HG03060 (cell line): ENCODE measurements around the gene UVSSA.
"Not testable (repeated sequence)": the region's sequence is repeated elsewhere in the genome, so short reads cannot be mapped to it uniquely, and the experiment has no call there.

Experiments used
- ATAC-seq: cut with Tn5 transposase; IDR thresholded peaks from one replicate; pipeline ENCODE4 v1.9.1; 2021; ENCODE audit warnings: low read depth, moderate number of reproducible peaks; ENCODE audit not compliant: unreplicated experiment

The UVSSA gene

DNA sequence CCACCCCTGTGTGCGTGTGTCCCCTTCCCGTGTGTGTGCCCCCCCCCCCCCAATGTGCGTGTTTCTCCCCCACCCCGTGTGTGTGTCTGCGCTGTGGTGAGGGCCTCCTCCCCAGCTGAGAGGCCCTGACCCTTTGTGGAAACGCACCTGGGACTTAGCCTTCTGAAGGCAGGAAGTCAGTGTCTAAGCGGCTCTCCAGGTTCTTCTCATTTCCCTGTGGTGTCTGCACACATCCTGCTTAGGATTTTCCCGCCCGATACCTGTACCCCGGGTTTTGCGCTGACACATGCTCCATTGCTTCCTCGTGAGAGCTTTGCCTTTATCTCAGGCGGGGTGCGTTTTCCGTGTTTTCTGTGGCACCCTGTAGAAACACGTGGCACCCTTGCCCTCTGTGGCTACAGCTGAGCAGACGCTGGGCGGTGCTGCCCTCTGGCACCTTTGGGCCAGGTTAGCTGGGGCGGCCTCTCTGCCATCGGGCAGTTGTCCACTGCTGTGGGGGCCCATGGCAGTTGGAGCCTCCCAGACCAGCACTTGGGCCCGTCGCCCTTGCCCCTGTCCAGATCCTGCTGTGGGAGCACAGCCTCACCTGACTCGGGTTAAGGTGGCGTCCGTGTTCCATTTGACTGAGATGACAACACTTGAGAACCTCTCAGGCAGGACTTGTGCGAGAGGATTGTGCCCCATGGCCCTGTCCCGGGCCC, 31.0 kb upstream of the UVSSA start:
- no peak for ATAC-seq

DNA sequence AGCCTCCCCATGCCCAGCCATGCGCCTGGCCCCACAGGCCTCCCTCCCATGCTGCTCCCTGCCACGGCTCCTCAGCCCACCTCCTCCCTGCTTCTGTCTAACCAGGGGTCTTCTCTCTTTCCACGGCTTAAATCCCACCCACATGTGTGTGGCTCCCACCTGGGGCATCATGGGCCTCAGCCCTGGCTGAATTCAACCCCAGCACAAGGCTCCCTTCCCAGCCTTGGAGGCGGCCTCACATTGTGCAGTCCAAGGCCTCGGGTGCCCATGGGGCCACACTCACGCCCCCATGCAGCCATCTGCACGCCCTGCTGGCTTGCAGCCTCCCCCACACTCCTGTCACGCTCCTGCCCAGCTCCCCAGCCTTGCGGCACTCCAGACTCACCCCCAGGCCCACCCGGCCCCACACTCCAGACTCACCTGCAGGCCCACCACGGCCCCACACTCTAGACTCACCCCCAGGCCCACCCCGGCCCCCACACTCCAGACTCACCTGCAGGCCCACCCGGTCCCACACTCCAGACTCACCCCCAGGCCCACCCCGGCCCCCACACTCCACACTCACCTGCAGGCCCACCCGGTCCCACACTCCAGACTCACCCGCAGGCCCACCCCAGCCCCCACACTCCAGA, 30.4 kb upstream of the UVSSA start:
- ATAC-seq, result no peak

DNA sequence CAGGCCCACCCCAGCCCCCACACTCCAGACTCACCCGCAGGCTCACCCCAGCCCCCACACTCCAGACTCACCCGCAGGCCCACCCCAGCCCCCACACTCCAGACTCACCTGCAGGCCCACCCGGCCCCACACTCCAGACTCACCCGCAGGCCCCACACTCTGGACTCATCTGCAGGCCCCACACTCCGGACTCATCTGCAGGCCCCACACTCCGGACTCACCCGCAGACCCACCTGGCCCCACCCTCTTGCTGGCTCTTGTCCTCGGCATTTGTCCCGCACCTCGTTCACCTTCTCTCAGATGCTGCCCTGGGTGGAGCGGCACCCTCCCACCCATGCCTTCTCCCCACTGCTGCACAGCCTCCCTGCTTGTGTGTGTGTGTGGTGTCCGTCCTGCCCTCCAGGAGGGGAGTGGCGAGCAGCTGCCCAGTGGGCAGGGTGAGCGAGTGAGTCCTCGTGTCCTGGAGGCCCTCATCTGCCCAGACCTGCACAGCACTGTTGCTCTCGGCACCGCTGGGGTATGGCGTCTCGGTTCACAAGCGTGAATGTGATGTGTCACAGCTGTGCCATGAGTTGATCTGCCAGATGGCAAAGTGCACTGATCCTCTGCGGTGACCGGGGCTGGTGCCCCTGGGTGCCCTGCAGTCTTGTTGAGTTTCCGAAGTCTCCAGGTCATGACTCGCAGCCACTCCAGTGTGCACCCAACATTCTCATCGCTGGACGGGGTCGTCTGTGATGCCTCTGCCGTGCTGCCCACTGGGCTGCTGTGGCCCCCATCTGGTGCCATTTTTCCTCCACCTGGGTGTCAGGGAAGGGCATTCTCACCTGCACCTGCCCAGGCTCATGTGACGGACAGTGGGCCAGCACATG, 29.6 kb upstream of the UVSSA start:
- no peak for ATAC-seq

DNA sequence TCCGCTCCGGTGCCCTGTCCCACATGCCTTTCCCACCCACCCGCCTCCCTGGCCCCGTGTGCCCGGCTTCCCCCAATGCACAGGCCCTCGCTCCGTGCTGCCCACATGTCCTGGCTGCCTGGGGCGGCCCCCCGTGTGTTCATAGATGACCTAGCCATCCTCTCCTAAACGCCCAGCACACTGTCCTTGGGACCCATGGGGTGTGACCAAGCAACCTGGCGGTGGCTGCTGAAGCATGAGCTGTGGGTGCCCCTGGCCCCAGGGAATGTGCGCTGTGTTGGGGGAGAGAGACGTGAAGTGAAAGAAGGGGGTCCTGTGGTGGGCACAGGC, 29.0 kb upstream of the UVSSA start:
- ATAC-seq, result no peak

DNA sequence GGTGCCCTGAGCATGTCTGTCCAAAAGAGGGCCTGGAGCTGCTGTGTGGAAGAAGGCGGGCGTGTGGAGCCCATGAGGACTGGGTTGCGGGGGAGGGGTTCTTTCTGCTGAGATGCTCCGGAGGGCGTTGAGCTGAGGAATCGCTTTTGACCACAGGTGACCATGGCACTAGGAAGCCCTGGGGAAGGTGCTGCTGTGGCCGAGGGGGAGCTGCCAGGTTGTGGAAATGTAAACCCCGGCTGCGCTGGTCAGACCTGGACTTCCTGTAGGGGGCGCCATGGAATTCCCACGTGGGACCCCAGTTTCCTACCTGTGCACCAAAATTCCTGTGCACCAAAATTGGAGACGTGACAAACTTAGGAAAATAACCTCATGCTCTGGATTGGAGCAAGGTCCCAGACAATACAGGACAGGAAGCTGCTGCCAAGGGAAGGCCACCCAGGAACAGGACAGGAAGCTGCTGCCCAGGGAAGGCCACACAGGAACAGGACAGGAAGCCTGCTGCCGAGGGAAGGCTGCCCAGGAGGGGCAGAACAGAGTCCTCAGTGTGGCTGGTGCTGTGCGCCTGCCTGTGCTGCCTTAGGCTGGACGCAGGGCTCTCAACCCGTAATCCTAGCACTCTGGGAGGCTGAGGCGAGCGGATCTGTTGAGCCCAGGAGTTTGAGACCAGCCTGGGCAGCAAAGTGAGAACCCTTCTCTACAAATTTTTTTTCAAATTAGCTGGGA, 28.4 kb upstream of the UVSSA start:
- no peak for ATAC-seq

DNA sequence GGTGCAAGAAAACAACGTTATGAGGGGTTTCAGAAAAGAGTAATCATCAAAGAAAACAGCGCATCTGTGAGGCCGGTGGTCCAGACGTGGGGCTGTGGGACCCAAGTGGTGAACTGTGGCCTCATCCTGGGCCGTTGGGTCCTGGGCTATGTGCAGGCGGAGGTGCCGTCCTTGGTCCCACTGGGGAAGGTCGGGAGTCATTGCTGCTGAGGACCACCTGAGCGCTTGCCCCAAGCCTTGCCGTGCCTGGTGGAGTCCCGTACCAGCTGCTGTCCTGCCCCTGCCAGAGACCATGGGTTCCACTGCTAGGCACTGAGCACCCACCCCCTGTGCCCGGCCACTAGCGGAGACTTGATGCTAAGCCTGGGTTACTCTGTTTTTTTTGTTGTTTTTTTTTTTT, 25.5 kb upstream of the UVSSA start:
- no peak for ATAC-seq

DNA sequence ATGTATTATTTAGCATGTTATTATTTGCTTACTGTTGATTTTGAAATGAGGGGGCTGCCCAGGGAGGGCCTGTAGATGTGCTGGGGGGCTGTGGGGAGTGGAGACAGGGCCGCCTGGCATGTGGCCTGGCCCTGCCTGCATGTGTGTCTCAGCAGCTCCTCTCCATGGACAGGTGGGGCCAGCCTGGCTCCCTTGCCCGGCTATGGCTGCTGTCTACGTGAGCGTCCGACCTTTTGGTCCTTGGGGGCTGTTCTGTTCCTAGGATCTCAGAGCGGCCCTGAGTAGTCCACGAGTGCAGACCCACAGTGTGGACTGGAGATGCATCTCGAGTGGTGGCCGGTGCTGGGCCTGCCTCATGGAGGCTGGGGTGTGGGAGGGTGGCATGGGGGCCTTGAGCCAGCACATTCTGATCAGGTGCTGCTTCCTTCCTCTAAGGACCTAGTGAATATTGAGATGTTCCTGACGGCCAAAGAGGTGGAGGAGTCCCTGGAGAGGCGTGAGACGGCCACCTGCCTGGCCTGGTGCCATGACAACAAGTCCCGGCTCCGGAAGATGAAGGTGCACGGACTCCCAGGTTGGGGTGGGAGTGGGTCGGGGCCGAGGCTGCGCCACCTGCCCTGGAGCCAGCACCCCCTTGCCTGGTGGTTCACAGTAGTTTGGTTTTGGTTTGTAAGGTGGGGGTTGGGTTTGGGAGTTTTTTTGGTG, 24.9 kb upstream of the UVSSA start:
- ATAC-seq, result no peak

DNA sequence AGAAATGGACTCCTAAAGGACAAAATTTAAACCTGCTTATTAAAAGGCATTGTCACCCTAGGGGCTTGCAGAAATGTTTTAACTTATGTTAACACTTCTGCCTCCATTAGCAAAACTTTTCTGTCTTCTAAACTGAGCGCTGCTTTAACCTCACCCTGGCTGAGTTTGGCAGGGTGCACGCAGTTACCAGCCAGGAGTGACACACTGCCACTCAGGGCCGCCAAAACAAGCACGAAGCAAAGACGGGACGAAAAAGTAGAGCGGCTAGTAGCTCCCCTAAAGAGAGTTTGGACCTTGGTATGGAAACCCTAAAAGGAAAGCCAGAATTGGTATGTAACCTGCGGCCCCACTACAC, 23.8 kb upstream of the UVSSA start:
- no peak for ATAC-seq

DNA sequence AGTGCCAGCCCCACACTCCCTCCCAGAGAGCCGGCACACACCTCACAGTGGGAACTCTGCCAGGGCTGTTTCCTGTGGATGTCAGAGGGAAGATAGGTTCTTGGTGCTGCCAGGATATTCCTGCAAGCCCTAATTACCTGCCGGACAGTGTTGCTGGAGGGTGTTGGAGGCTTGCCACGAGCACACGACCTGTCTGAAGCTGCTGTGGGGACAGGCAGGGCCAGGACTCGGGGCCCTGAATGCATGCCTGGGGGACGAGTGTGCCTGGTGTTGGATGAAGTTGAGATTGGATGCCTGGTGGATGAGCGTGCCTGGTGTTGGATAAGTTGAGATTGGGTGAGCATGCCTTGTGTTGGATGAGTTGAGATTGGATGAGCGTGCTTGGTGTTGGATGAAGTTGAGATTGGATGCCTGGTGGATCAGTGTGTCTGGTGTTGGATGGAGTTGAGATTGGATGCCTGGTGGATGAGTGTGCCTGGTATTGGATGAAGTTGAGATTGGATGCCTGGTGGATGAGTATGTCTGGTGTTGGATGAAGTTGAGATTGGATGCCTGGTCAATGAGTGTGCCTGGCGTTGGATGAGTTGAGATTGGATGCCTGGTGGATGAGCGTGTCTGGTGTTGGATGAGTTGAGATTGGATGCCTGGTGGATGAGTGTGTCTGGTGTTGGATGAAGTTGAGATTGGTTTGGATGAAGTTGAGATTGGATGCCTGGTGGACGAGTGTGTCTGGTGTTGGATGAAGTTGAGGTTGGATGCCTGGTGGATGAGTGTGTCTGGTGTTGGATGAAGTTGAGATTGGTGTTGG, 23.2 kb upstream of the UVSSA start:
- no peak for ATAC-seq

DNA sequence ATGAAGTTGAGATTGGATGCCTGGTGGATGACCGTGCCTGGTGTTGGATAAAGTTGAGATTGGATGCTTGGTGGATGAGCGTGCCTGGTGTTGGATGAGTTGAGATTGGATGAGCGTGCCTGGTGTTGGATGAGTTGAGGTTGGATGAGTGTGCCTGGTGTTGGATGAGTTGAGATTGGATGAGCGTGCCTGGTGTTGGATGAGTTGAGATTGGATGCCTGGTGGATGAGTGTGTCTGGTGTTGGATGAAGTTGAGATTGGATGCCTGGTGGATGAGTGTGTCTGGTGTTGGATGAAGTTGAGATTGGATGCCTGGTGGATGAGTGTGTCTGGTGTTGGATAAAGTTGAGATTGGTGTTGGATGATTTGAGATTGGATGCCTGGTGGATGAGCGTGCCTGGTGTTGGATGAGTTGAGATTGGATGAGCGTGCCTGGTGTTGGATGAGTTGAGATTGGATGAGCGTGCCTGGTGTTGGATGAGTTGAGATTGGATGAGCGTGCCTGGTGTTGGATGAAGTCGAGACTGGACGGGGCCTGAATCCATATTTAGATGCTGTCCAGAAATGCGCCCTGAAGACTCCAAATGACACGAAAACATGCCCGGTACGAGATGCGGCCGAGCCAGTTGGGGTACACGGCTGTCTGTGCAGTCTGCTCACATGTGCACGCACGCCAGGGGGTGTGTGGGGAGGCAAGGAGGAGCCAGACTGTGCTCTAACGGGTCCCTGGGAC, 22.4 kb upstream of the UVSSA start:
- ATAC-seq, result not testable (repeated sequence)

DNA sequence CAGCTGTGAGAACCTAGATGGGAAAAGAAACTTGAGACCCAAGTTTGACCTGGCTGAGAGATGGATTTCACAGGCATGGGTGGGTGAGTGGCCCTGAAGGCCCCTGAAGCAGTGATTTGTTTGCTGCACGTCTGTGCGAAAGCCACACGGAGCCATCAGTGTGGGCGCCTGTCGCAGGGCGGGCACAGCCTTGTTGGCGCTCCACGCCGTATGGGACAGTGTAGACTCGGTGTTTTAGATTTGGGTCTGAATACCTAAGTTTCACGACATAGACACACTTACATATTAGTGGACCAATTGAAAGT, 21.9 kb upstream of the UVSSA start:
- no peak for ATAC-seq

DNA sequence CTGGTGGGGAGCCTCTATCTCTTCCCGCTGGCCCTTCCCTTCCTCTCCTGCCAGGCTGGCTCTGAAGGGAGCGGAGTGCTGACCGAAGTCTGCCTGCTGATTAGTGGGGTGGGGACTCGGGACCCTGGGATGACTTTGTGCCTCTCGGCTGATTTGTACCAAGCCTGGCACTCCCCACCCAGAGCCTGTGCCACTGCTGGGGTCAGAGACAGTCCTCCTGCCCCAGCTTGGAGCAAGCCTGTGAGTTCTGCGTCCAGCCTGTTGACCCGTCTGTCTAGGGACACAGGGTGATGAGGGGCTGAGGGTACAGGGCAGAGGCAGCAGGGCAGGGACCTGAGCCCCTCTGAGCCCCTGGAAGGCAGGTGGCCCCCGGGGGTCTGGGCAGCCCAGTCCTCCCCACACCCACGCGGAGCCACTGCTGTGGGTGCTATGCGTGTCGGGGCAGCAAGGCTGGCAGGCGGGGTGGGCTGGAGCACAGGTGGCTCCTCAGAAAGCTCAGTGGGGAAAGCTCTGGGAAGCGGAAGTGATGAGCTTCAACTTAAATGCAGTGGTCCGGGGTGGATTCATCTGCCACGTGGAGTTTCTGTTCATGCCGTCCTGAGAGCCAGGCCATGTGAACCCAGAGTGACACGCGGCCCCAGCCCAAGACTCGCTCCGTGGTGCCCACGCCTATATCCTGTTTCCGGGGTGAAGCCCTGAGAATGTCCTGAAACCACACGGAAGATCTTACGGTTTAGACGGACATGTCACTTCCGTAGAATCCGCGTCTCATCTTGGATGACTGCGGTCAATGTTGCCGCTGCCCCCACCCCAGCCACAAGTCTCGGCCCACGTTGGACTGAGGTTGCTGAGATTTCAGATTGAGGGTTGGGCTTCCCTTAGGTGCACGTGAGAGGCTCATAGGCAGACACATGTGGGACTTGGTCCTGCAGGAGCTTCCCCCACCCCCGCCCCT, 21.1 kb upstream of the UVSSA start:
- ATAC-seq, result no peak

DNA sequence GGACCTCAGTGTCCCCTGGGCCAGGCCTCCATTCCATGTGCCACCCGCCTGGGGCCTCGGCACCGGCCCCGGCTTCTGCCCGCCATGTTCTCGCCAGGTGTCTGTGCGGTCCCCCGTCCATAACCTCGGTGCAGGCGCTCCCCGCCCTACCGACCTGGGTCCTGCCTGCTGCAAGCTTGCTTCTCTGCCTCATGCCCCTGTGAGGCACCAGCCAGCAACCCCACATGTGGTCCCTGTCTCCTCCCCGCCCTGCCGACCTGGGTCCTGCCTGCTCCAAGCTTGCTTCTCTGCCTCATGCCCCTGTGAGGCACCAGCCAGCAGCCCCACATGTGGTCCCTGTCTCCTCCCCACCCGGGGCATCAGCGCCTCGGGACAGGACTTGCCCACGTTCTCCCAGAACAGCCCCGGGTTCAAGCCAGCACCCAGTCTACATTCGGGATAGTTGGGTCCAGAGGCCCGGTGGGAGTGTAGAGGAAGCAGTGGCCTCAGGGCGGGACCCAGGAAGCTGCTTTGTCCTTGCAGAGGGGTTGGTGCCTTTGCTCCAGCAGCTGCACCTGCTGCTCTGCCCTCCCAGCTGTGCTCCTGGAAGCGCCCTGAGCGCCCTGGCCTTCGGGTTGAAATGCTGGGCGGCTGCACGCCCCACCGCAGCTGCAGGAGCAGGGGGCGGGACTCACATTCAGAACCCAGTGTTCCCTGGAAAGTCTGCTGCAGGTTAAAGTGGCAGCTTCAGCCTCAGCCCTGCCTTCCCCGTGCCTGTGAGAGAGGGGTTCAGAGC, 20.1 kb upstream of the UVSSA start:
- ATAC-seq, result no peak

DNA sequence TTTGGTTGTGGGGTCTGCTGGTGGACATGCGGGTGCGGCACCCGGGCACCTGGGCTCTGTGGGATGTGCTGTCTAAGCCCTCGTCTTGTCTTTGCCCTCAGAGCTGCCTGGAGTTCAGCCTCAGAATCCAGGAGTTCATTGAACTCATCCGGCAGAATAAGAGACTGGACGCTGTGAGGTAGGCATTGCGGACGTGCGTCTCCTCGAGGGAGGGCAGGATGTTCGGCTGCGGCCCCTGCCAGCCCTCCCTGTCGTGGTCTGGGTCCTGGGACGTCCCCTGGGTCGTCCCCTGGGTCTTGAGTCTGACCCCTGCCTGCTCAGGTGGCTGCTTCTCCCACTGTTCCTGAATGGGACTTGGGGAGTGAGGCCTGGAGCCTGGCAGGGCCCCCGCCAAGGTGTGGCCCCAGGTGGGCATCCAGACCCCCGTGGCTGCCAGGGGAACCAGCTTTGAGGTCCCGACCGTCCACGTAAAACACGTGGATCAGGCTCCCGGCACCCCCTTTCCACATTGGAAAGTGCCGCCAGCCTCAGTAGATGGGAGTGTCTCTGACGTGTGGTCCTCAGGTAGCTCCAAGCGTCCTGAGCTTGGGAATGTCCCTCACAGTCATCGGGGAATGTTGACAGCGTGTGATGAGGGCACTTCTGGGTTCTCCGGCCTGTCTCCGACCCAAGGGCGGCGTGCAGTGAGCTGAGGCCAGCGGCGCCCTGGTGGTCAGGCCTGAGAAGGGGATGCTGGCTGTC, 19.3 kb upstream of the UVSSA start:
- ATAC-seq, result no peak

DNA sequence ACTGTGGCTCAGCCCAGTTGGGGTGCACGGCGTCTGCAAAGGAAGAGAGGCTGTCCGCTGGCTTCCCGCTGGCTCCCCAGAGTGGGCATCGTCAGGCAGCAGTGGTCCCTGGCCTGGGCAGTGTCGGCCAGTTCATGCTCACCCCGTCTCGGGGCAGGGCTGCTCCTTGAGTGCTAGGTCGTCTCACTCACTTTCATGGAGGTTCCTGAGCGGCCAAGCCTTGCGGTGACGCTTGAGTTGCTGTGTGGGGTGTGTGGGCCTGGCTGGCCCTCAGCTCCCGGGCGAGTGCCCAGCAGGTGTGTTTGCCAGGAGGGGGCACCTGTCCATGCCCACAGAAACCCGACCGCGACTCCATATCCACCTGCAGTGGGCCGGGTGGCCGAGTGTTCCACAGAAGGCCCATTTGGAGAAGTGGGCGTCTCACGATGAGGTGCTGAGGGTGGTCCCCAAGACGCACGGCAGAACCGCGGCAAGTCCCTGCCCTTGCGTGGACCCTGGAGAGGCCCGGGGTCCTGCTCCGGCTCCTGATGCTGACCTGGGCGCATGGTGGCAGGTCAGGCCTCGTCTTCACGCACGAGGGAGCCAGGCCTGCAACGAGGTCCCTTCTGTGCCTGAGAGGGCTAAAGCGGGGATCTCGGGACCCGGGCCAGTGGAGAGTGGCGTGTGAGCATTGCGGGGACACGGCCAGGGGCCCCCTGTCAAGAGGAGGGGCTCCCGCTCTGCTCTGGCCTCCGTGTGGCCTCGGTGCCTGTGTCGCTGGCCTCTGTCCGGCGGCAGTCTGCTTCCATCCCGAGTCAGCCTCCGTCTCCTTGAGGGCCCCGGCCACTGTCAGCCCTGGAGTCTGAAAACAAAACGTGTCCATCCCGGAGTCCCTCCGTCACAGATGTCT, 18.5 kb upstream of the UVSSA start:
- ATAC-seq, result no peak
